GM12801 (cell line): ENCODE data around the gene NUDT3.

Experiments
- CTCF ChIP-seq: IDR thresholded peaks from one replicate; pipeline ENCODE4 v1.5.1; 2011; ENCODE audit warnings: control low read depth; ENCODE audit not compliant: insufficient read length; ENCODE audit errors: extremely low read depth

NUDT3 gene

GRCh38 chr6:34392497-34393190 lies at the start of gene NUDT3:
NUDT3 (minus strand) TSS chr6:34392669; CDS start chr6:34392362, 307 bp downstream.
- TF ChIP-seq CTCF = no peak

GRCh38 chr6:34441526-34441925 lies 49.1 kb upstream of the NUDT3 start:
- TF ChIP-seq CTCF = no peak

GRCh38 chr6:34439442-34439841 lies 47.0 kb upstream of the NUDT3 start:
- TF ChIP-seq CTCF = no peak

- no peak for TF ChIP-seq CTCF
These were observed 46.2 kb upstream of the NUDT3 start for GRCh38 chr6:34438705-34439104.

- TF ChIP-seq CTCF = no peak
These were observed 45.1 kb upstream of the NUDT3 start for GRCh38 chr6:34437644-34437970.

- TF ChIP-seq CTCF = no peak
These were observed 44.6 kb upstream of the NUDT3 start for GRCh38 chr6:34436803-34437643.

- no peak for TF ChIP-seq CTCF
These were observed 43.4 kb upstream of the NUDT3 start for GRCh38 chr6:34435916-34436315.
